Measurements from ENCODE around the gene AGFG1. TPM values are rescaled to one million over a fixed set of nuclear protein-coding genes. Genes with fewer than 3 reads are reported as not detected.
A peak's percentile ranks its signal among the peaks of the same experiment; 100 is the strongest.

Gene AGFG1
- total RNA-seq, 1 experiment from 2014 or later: 64.9 TPM

DNA sequence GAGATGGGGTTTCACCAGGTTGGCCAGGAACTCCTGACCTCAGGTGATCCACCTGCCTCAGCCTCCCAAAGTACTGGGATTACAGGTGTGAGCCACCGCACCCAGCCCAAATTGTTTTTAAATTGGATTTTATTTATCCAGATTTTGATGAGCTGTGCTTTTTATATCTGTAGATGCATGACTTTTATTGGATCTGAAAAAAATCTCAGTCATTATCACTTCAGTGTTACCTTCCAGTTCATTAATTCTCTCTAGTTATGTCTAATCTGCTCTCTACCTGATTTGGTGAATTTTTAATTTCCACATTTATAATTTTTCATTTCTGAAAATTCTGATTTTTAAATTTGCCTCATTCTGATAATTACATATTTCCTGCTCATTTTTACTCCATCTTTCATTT is 13.5 kb downstream of the AGFG1 start:
- in situ Hi-C loops (cut with HindIII; ENCODE audit: low pct_unique_long_range_greater_than_20kb, low sequenced_read_pairs): no loop called here
- no peak for DNase-seq (ENCODE audit: low read depth)

DNA sequence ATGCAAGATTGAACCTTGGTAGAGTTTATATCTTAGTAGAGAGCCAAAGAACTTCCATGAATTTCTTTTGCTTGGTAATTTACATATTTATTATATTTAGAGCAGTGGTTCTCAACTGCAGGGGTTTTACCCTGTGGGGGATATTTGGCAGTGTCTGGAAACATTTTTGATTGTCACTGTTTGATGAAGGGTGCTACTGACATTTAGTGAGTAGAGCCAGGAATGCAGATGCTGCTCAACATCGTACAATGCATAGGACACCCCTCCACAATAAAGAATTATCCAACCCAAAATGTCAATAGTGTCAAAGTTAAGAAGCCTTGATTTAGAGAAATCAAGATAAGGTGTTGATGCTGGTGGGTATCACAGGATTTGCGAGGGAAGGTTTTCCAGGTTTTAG is 14.7 kb downstream of the AGFG1 start:
- DNase-seq (ENCODE audit: low read depth): no peak
- in situ Hi-C loops (cut with HindIII; ENCODE audit: low pct_unique_long_range_greater_than_20kb, low sequenced_read_pairs): no loop called here

DNA sequence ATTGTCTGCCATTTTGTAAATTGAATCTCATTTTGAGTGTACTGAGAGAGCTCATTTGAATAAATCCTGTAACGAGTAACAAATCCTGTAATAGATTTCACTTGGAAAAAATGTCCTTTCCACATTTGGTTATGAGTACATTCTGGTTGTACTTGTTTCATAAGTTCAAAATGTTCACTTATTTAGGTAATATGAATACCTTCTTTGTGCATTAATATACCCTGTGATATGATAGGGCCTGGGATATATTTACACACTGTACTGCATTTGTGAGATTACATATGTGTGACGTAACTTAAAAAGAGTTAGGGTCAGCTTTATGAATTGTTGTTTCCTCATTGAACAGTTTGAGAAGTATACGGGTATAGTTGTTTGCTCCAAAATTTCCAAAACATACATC is 16.1 kb downstream of the AGFG1 start:
- in situ Hi-C loops (cut with HindIII; ENCODE audit: low pct_unique_long_range_greater_than_20kb, low sequenced_read_pairs): no loop called here
- no peak for DNase-seq (ENCODE audit: low read depth)

DNA sequence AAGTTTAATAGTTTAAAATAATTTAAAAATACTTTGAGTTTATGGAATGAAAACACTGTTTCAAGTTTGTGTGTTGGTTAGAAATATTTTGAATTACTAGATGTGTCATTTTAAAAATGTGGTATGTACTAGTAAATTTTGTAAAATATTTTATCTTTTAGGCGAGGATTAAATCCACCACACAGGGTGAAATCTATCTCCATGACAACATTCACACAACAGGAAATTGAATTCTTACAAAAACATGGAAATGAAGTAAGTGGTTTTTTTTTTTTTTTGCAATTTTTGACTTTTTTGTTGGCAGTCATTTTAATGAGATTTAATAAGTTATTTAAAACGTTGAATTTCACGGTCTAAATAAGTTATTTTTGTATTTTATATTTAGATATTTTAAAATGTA is 19.4 kb downstream of the AGFG1 start:
- DNase-seq (ENCODE audit: low read depth): no peak
- in situ Hi-C loops (cut with HindIII; ENCODE audit: low pct_unique_long_range_greater_than_20kb, low sequenced_read_pairs): no loop called here

DNA sequence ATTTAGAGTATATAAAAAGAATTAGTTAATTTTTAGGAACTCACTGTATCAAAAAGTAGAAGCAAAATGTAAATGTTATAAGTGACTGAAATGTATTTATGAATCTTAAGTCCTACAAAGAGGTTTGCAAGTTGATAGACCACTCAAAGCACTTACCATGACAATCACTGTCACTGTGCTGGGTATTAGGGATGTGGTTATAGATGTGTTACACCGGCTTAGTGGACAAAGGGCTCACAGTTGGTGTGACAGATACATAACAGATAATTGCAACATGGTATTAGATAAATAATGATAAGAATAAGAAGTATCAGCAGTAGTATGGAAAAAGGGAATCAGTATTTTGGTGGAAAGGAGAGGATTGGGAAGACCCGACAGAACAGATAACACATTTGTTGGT is 21.6 kb downstream of the AGFG1 start:
- no peak for DNase-seq (ENCODE audit: low read depth)
- in situ Hi-C loops (cut with HindIII; ENCODE audit: low pct_unique_long_range_greater_than_20kb, low sequenced_read_pairs): no loop called here

DNA sequence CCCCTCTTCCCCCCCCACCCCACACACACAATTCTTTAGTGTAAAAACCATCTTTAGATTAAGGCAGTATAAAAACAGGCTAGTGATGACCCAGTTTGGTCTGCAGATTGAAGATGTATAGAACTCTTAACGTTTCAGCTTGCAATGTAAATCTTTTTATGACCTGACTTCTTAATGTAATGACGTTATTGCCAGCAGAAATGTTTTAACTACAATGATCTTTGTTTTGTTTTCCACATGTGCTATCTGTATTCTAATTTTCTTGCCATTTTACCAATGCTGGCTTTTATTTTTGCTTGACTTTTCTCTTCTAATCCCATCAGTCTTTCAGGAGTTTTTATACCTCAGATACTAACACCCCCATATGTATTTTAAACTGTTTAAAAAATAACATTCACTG is 25.2 kb downstream of the AGFG1 start:
- in situ Hi-C loops (cut with HindIII; ENCODE audit: low pct_unique_long_range_greater_than_20kb, low sequenced_read_pairs): no loop called here
- no peak for DNase-seq (ENCODE audit: low read depth)

DNA sequence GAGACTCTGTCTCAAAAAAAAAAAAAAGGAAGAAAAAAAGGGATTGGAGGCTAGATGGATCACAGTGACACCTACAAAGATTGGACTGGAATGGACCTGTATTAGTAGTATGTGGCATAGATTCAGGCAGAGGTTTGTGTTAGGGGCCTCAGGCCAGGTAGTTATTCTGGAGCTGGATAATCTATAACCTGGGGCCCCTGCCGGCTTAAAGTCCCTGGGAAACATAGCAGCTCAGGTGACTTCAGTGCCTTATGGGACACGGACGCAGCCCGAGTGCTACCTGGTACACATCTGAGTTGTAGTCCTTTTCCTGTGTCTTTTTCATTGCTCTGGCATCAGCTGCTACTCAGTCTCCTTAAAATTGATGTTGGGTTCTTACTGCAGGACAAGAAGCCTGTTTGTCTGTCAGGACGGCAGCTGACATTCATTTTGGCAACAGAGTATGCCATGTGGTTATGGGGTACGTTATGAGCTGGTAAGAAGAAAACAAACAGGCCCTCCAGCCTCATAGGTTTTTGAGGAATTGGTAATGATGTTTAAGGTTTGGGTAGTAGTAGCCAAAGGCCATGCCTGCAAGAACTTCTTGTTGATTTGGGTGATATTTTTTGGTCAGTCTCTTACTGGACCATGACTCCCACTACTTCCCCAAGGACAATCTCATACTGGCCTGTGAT is 27.8 kb downstream of the AGFG1 start:
- in situ Hi-C loops (cut with HindIII; ENCODE audit: low pct_unique_long_range_greater_than_20kb, low sequenced_read_pairs): no loop called here
- DNase-seq (ENCODE audit: low read depth): no peak

DNA sequence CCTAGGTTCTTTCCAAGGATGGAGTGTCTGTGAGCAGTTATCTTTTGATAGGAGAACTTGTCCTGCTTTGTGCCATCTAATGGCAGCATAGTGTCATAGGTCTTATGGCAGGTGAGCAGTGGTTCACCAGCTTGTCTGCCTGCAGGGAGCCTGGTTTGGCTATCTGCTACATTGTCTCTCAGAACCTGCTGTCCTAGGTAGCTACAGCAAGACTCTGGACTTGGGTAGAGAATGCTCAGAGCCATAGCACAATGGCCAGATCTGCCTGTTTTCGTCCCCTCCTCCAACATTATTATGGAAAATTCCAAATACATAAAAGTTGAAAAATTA is 28.3 kb downstream of the AGFG1 start:
- DNase-seq (ENCODE audit: low read depth): no peak
- in situ Hi-C loops (cut with HindIII; ENCODE audit: low pct_unique_long_range_greater_than_20kb, low sequenced_read_pairs): no loop called here

DNA sequence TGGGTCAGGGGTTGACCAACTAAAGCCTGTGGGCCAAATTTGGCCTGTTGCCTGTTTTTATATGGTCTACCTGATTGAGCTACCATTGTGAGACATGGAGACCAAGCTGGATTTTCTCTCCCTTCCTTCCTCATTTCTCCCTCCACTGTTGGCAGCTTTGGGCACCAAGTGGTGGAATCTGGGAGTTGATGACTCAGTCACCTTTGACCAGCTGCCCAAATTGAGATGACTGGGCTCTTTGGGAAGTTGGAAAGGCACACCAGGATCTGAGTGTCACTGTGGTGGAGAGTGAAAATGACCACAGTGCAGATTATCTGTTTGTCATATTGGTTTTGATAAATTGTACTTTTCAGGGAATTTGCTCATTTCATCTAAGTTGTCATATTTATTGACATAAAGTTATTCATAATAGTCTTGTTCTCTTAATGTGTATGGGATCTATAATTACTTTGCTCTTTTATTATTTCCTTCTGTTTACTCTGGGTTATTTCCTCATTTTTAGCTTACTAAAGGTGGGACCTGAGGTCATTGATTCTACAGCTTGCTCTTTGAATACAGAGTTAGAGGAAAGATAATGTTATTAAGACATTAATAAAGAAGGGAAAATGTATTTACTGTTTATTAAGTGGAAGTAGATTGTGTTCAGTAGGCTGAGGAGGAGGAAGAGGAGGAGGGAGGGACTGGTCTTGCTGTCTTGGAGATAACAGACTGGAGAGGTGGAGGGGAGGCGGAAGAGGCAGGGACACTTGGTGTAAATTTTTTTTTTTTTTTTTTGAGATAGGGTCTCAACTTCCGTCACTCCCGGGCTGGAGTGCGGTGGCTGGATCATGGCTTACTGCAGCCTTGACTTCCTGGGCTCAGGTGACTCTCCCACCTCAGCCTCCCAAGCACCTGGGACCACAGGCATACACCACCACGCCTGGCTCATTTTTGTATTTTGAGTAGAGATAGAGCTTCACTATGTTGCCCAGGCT is 31.8 kb downstream of the AGFG1 start:
- in situ Hi-C loops (cut with HindIII; ENCODE audit: low pct_unique_long_range_greater_than_20kb, low sequenced_read_pairs): no loop called here
- peak; percentile 90 for DNase-seq (ENCODE audit: low read depth)

DNA sequence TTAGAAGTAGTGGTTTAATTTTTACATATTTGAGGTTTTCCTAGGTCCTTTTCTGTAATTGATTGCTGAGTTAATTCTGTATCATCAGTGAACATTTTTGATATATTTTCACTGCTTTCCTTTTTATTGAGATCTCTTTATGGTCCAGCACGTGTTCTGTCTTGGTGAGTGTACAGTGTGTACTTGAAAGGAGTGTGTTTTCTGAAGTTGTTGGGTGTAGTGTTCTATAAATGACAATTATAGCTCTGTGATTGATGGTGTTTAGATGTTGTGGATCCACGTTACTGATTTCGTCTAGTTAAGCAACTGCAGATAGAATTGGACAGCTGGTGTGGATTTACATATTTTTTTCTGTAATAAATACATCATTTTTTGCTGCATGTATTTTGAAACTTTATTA is 32.7 kb downstream of the AGFG1 start:
- in situ Hi-C loops (cut with HindIII; ENCODE audit: low pct_unique_long_range_greater_than_20kb, low sequenced_read_pairs): no loop called here
- DNase-seq (ENCODE audit: low read depth): no peak

DNA sequence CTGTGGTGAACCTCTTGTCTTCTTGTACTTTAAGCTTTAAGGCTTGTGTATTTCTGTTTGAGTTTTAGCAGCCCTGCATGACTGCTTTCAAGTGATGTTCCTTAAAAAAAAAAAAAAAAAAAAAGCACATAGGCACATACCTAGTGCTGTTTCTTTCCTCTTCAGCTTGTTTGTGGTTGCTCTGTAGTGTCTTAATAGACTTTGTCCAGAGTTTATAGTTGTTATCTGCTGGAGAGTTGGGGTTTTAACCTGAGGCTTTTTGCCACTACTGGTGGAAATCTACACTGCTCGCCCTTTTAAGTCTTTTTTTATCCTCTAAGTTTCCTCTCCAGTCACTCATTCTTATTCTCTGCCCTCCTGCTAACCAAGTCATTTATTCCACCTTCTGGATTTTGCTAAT is 34.5 kb downstream of the AGFG1 start:
- in situ Hi-C loops (cut with HindIII; ENCODE audit: low pct_unique_long_range_greater_than_20kb, low sequenced_read_pairs): no loop called here
- peak; percentile 56 for DNase-seq (ENCODE audit: low read depth)

DNA sequence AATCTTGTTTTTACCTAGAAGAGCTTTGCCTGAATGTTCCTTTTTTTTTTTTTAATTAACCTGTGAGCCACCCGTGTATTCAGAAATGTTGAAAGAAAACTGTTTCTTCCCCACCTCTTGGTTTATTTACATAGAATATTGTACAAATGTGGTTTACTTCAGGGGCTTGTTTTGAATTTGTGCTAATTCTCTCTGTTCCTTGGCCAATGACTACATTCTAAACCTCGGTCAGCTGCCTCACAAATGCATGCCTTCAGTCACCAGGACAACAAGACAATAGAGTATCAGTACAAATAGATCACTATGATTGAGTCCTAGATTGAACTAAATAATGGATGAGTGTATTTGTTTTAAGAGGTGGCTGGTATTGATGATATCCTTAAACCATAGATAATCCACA is 36.0 kb downstream of the AGFG1 start:
- DNase-seq (ENCODE audit: low read depth): no peak
- in situ Hi-C loops (cut with HindIII; ENCODE audit: low pct_unique_long_range_greater_than_20kb, low sequenced_read_pairs): no loop called here

DNA sequence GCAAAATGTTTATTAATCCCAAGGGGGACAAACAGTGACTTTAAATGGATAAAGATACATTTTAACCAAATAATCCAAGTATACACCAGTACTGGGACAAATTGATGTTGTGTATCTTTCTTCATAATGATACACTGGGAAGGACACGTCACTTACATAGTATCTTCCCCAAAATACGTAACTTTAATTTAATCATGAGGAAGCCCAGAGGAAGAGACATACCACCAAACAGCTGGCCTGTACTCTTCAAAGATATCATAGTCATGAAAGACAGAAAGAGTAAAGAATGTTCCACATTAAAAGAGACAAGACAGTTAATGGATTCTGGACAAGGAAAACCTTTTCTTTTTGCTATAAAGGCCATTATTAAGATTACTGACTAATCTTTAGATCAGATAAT is 37.1 kb downstream of the AGFG1 start:
- in situ Hi-C loops (cut with HindIII; ENCODE audit: low pct_unique_long_range_greater_than_20kb, low sequenced_read_pairs): no loop called here
- DNase-seq (ENCODE audit: low read depth): no peak

DNA sequence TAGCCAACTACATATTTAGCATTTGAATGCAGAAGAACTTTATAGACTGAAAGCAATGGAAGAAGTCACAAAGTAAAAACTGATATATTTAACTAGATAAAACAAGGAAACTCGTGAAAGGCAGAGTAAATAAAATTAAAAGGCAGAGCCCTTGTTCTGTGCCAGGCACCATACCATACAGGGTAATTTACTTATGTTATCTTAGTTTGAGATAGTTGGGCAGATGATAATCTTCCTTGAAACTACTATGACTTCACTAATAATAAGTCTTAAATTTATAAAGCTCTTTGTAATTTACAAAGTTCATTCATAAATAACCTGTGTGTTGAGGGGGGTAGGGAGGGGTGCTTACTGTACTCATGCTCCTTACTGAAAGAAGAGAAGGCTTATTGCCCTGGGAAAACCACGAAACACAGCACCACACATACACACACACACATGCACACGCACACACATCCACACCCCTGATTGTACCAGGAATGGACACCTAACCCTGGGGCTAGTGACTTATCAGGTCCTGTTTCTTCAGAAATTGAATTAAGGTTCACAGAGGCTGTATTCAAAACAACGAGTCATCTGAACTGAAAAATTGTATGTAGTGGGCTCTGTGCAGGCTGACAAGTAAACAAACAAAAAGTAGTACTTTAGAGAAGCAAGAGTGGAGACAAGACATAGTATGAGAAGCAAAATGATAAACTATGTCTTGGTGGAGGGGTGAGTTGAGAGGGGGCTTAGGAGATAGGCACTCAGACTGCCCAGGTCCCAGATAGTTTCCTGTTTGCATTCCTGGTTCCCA is 38.1 kb downstream of the AGFG1 start:
- peak; percentile 50 for DNase-seq (ENCODE audit: low read depth)
- in situ Hi-C loops (cut with HindIII; ENCODE audit: low pct_unique_long_range_greater_than_20kb, low sequenced_read_pairs): no loop called here

DNA sequence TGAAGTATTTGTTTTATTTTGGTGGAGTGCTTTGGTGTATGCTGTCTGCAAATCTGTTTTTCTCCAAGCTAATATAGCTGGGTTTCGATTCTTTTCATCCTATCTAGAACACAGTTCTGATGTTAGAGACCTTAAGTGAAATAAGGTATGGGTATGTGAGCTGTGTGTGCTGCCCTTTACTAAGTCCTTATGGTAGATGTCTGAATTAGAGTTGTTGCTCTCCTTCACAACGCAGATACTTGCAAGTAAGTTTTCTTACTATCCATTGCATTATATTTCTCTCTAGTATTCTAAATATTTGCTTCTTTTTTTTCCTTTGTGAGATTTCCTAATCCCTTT is 38.6 kb downstream of the AGFG1 start:
- in situ Hi-C loops (cut with HindIII; ENCODE audit: low pct_unique_long_range_greater_than_20kb, low sequenced_read_pairs): no loop called here
- no peak for DNase-seq (ENCODE audit: low read depth)

DNA sequence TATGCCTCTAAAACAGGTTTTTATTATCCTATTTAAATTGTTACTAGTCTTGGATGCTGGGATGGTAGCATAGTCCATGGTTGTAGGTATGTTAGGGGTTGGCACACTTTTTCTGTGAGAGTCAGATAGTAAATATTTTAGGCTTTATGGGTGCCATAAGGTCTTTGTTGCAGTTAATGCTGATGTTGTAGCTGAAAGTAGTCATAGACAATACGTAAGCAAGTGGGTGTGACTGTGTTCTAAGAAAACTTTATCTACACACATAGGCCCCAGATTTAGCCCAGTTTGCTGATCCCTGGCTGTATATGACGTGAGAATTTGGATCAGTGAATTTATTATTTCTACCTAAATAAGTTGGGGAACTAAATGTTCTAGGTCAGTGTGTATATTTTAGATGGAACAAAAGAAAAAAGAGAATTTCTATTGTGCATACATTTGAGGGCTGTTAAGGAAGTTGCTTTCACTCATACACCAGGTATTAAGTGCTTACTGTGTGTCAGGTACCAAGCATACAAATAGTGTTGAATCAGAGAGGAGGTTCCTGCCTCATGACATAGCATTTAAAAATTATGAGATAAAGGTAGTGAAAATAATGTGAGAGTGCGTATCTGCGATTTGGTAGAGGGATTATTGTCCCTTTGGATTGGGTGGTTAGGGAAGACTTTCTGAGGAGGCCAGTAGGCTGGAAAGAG is 39.4 kb downstream of the AGFG1 start:
- no peak for DNase-seq (ENCODE audit: low read depth)
- in situ Hi-C loops (cut with HindIII; ENCODE audit: low pct_unique_long_range_greater_than_20kb, low sequenced_read_pairs): no loop called here

DNA sequence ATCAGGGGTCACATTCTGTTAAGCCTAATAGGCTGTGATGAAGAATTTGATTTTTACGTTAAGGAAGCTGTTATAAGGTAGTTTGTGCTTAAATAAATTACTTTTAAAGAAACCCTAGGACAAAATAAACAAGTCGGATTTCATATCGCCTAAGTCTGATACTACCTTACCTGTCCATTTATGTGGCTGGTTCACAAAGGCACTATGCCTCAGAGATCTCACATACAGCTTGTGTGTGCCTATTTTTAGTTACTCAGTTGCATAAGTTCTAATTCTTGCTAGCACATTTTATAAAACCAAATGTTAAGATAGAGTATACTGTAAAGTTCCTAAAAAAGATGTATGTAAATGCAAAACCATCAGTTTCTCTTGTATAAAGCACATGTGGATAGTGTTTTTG is 40.0 kb downstream of the AGFG1 start:
- in situ Hi-C loops (cut with HindIII; ENCODE audit: low pct_unique_long_range_greater_than_20kb, low sequenced_read_pairs): no loop called here

DNA sequence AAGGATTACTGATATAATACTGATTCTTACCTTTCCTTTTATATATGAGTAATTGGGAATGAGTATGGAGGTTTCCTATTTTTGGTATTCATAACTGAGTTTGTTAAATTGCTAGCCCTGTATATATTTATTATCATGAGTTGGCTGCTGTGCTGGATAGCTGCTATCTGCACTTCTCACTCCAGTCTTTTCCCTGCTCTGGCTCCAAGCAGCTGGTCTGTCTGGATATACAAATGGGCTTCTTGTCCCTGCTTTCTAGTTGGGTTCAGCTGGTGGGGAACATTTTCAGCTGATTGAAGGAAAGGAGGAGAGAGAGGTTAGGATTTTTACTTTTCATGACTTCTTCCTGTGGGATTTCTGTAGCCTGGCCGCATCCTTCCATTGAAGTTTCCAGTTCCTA is 41.2 kb downstream of the AGFG1 start:
- in situ Hi-C loops (cut with HindIII; ENCODE audit: low pct_unique_long_range_greater_than_20kb, low sequenced_read_pairs): no loop called here
- DNase-seq (ENCODE audit: low read depth): no peak

More for the DNA sequence above, 40.0 kb downstream of the AGFG1 start:
- DNase-seq (ENCODE audit: low read depth): no peak

DNA sequence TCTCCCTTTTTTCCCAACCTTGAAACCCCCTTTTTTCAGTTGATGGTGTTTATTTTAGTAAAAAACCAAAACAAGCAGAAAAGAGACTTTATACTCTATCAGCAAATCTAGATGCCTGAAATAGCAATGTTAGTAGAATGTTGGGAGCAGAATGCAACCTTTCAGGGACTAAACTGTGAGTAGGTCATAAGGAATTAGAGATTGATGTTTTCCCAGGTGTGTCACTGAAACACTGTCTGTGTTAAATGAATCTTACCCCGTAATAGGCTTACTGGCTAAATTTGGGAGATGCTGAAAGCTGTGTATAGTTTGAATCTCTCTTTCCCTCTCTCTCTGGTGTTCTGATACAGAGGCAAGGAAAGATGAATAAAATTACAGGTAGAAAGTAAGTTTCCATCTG is 43.8 kb downstream of the AGFG1 start:
- in situ Hi-C loops (cut with HindIII; ENCODE audit: low pct_unique_long_range_greater_than_20kb, low sequenced_read_pairs): no loop called here
- no peak for DNase-seq (ENCODE audit: low read depth)
